GM08714 (cell line): ENCODE measurements around the gene FBLN7.
A peak's percentile ranks its signal among the peaks of the same experiment; 100 is the strongest.
"Not testable (repeated sequence)": the region's sequence is repeated elsewhere in the genome, so short reads cannot be mapped to it uniquely, and the experiment has no call there.

Experiments
- H3K4me3 ChIP-seq: fragments of 200-500 bp; sonication (Bioruptor generic); 2 replicates; pipeline ENCODE4 v1.5.1; 2014; ENCODE audit warnings: mild to moderate bottlenecking, low read length, inconsistent platforms
- ZNF274 ChIP-seq: IDR thresholded peaks from 2 replicates; pipeline ENCODE4 v1.6.1; 2012; ENCODE audit warnings: mild to moderate bottlenecking, low read depth, low read length

Gene FBLN7, protein sequence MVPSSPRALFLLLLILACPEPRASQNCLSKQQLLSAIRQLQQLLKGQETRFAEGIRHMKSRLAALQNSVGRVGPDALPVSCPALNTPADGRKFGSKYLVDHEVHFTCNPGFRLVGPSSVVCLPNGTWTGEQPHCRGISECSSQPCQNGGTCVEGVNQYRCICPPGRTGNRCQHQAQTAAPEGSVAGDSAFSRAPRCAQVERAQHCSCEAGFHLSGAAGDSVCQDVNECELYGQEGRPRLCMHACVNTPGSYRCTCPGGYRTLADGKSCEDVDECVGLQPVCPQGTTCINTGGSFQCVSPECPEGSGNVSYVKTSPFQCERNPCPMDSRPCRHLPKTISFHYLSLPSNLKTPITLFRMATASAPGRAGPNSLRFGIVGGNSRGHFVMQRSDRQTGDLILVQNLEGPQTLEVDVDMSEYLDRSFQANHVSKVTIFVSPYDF

GRCh38 chr2:112138159-112139032 is at the start of gene FBLN7:
Gene FBLN7 (plus strand): TSS chr2:112138385. CDS start chr2:112138656, 271 bp downstream.
- H3K4me3 ChIP-seq = peak within 1 kb of the TSS; percentile 25
- no peak for TF ChIP-seq ZNF274

- no peak overlapping the region for H3K4me3 ChIP-seq
- no peak for TF ChIP-seq ZNF274
Observed at GRCh38 chr2:112089375-112089774, 48.8 kb upstream of the FBLN7 start.

DNA sequence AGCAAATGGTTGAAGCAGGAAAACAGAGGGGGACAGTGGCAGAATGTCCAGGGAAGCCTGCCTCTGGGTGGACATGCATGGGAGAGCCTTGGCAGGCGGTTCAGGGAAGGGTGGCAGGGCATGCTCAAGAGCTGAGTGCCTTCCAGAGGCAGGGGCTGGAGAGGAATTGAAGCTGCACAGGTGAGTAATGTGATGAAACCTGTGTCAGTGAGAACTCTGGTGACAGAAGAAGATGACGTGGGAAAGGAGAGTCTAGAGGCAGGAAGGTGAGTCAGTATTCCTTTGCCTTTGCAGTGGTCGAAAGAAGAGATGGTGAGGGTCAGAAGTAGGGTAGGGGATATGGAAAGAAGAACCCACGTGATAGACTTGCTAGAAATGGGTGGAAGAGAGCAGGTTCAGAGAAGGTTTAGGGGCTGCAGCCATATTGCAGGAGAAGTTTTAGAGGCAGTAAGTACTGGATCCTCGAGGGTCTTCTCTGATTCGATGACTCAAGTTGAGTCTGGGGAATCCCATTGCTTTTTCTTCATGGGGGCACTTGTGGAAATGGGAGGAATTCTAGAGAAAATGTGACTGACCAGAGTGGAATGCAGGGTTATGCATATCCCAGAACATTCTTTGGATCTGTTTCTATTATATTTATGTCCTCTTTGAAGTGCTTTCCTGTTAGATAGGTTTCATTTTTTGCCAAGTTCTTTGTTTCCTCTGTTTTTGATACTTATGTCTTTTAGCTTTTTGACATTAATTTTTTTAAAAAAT is 45.7 kb upstream of the FBLN7 start:
- TF ChIP-seq ZNF274 = no peak
- H3K4me3 ChIP-seq = no peak overlapping the region

DNA sequence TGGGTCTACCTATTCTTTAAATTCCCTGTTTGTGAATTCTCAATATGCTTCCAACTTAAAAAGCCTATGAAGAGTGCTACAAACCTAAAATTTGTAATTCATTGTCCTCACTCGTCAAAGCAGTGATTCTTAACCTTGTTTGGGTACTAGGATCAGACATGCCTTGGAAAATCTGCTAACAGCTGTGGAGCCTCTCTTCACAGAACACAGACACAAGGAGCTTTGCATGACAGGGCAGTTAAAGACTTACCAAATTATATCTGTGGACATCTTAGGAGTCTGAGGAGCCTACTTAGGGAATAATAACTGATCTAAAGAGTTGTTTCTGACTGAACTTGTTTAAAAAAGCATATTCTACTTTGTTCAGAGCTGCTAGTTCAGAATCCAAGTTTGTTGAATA is 45.0 kb upstream of the FBLN7 start:
- TF ChIP-seq ZNF274 = no peak
- no peak overlapping the region for H3K4me3 ChIP-seq

- H3K4me3 ChIP-seq = no peak overlapping the region
- TF ChIP-seq ZNF274 = no peak
Observed at GRCh38 chr2:112095681-112096080, 42.5 kb upstream of the FBLN7 start.

- no peak for TF ChIP-seq ZNF274
- H3K4me3 ChIP-seq = no peak overlapping the region
Observed at GRCh38 chr2:112096098-112096497, 42.1 kb upstream of the FBLN7 start.

DNA sequence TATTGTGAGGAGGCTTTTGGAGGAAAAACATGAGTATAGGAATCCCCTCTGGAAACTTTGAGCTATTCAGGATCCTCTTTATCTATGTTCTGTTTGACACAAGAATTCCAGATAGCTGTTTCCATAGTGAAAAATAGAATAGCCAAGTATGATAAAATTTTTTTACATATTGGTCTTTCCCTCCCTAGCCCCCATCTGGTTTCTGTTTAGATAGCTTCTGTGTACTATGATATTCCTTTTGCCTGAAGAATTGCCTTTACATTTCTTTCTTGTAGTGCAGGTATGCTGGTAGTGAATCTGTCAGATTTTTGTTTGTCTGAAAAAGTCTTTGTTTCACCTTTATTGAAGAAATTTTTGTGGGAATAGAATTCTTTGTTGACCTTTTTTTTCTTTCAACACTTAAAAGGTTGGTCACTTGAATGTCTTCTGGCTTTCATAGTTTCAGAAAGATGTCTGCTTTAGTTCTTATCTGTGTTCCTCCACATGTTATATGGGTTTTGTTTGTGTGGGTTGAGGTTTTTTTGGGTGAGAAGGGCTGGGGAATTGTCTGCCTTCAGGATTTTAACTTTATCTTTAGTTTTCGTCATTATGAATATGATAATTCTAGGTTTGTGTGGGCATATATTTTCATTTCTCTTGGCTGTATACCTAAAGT is 29.9 kb upstream of the FBLN7 start:
- H3K4me3 ChIP-seq = no peak overlapping the region
- TF ChIP-seq ZNF274 = no peak

GRCh38 chr2:112109278-112109677 is 28.9 kb upstream of the FBLN7 start:
- no peak for TF ChIP-seq ZNF274
- H3K4me3 ChIP-seq = no peak overlapping the region

GRCh38 chr2:112110966-112111365 is 27.2 kb upstream of the FBLN7 start:
- TF ChIP-seq ZNF274 = no peak
- no peak overlapping the region for H3K4me3 ChIP-seq

- H3K4me3 ChIP-seq = not testable (repeated sequence)
Observed at GRCh38 chr2:112113354-112113753, 24.8 kb upstream of the FBLN7 start.

DNA sequence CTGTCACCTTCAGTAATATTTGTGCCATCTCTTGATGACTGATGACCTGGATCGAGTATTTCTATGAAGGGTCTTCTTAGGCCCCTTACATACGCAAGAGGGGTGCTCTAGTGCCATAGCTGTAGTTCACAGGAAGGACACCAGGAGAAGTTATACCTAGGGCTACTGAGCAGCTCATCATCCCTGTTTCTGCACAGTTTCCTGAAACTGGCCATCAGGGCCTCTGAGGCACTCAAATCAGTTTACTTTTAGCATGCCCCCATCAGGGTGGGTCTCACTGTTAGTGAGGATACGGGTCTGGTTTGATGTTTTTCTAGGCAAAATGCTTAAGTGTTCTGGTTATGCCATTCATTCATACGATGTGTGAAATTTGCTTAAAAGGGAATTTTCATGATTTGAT is 20.0 kb upstream of the FBLN7 start:
- no peak for TF ChIP-seq ZNF274
- H3K4me3 ChIP-seq = no peak overlapping the region

DNA sequence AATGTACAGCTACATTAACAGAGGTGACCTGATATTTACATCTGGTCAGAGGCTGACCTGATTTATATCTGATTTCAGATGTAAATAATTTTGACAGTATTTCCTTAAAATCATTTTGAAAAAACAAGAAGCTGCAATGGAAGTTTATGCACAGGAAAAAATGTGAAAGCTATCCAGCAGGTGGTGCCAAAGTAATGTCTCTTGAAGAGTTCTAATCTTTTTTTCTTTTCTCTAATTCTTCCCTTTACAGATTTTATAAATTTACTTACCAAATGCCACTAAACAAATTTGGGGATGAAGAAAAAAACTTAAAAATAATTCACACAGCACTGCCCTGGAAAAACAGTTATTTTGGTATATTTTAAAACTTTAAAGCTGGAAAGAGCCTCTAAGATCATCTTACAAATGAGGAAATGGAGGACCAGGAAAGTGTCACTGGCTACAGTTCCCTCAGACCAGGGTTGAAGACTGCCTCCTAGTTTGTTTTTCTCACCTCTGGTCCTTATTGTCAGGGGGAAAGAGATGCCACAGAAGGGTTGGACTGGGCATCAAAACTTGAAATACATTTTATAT is 16.4 kb upstream of the FBLN7 start:
- no peak overlapping the region for H3K4me3 ChIP-seq
- no peak for TF ChIP-seq ZNF274

- TF ChIP-seq ZNF274 = no peak
- H3K4me3 ChIP-seq = no peak overlapping the region
Observed at GRCh38 chr2:112129060-112129459, 9.1 kb upstream of the FBLN7 start.
